WTC11 (cell line): ENCODE data around the gene TTC1. TPM values are rescaled to one million over a fixed set of nuclear protein-coding genes. Genes with fewer than 3 reads are reported as not detected.

Experiments
- ATAC-seq: fragments of 200-7000 bp; cut with Tn5 transposase; 2 replicates; pipeline ENCODE4 v1.10.0; 2021; ENCODE audit warnings: mild to moderate bottlenecking, moderate library complexity
- CTCF ChIA-PET: fragments of 300-600 bp; sonication (Branson Sonifier 250); formaldehyde crosslinking; loops from one replicate; lab custom pipeline; 2021; ENCODE audit warnings: antibody characterized with exemption; lab: Charles Lee
- POLR2A ChIA-PET: fragments of 350-600 bp; sonication (Branson Sonifier 250); formaldehyde crosslinking; loops from one replicate; lab custom pipeline; 2021; ENCODE audit warnings: antibody characterized with exemption; lab: Charles Lee
- DNase-seq: peaks from one replicate; pipeline ENCODE4 v3.0.0; 2021; ENCODE audit warnings: low spot score
- H3K27ac Mint-ChIP-seq: 2 replicates; pipeline ENCODE4 v1.8.0; 2021; ENCODE audit warnings: mixed read lengths
- H3K27me3 Mint-ChIP-seq: 2 replicates; pipeline ENCODE4 v1.8.0; 2021; ENCODE audit warnings: low read depth, mild to moderate bottlenecking, moderate library complexity, mixed read lengths
- H3K36me3 Mint-ChIP-seq: 2 replicates; pipeline ENCODE4 v1.8.0; 2021; ENCODE audit warnings: mixed read lengths
- H3K4me1 Mint-ChIP-seq: 2 replicates; pipeline ENCODE4 v1.8.0; 2022; ENCODE audit warnings: mixed read lengths
- H3K4me3 Mint-ChIP-seq: 2 replicates; pipeline ENCODE4 v1.8.0; 2021; ENCODE audit warnings: mild to moderate bottlenecking, moderate library complexity, mixed read lengths
- H3K9me3 Mint-ChIP-seq: 2 replicates; pipeline ENCODE4 v1.8.0; 2021; ENCODE audit warnings: mixed read lengths
- CREB1 ChIP-seq: sonication (generic); formaldehyde crosslinking; IDR thresholded peaks from 2 replicates; pipeline ENCODE4 v1.8.0; 2023; ENCODE audit warnings: mild to moderate bottlenecking, missing genetic modification reagents
- EMX1 ChIP-seq: fragments of 250-450 bp; sonication (Bioruptor Pico); IDR thresholded peaks from 2 replicates; pipeline ENCODE4 v1.8.0; 2021; ENCODE audit warnings: mild to moderate bottlenecking
- GTF2I ChIP-seq: fragments of 250-450 bp; sonication (Bioruptor Pico); conservative IDR thresholded peaks from 2 replicates; pipeline ENCODE4 v1.4.0; 2021; ENCODE audit warnings: mild to moderate bottlenecking
- HMGA2 ChIP-seq: fragments of 250-450 bp; sonication (Bioruptor Pico); IDR thresholded peaks from 2 replicates; pipeline ENCODE4 v1.4.0; 2021; ENCODE audit warnings: mild to moderate bottlenecking, moderate library complexity
- NR2C2 ChIP-seq: sonication (generic); formaldehyde crosslinking; IDR thresholded peaks from 2 replicates; pipeline ENCODE4 v1.8.0; 2022; ENCODE audit warnings: mild to moderate bottlenecking, missing genetic modification reagents
- NR3C1 ChIP-seq: sonication (generic); formaldehyde crosslinking; conservative IDR thresholded peaks from 2 replicates; pipeline ENCODE4 v1.8.1; 2023; ENCODE audit warnings: low read depth, mild to moderate bottlenecking, missing genetic modification reagents
- PRRX2 ChIP-seq: fragments of 250-450 bp; sonication (Bioruptor Pico); IDR thresholded peaks from 2 replicates; pipeline ENCODE4 v1.8.0; 2021; ENCODE audit warnings: mild to moderate bottlenecking
- RELA ChIP-seq: sonication (generic); formaldehyde crosslinking; IDR thresholded peaks from 2 replicates; pipeline ENCODE4 v1.8.1; 2022; ENCODE audit warnings: missing genetic modification reagents, mild to moderate bottlenecking, borderline replicate concordance
- SP1 ChIP-seq: sonication (generic); formaldehyde crosslinking; conservative IDR thresholded peaks from 2 replicates; pipeline ENCODE4 v1.8.1; 2022; ENCODE audit warnings: missing genetic modification reagents
- ZNF138 ChIP-seq: sonication (generic); formaldehyde crosslinking; conservative IDR thresholded peaks from 2 replicates; pipeline ENCODE4 v1.8.1; 2022; ENCODE audit warnings: mild to moderate bottlenecking, moderate library complexity, missing genetic modification reagents
- ZNF219 ChIP-seq: sonication (generic); formaldehyde crosslinking; IDR thresholded peaks from 2 replicates; pipeline ENCODE4 v1.8.0; 2023; ENCODE audit warnings: missing genetic modification reagents, mild to moderate bottlenecking, borderline replicate concordance
- ZNF416 ChIP-seq: fragments of 250-450 bp; sonication (Bioruptor Pico); IDR thresholded peaks from 2 replicates; pipeline ENCODE4 v1.9.0; 2021; ENCODE audit warnings: mild to moderate bottlenecking, inconsistent platforms
- ZNF671 ChIP-seq: fragments of 250-450 bp; sonication (Bioruptor Pico); IDR thresholded peaks from 2 replicates; pipeline ENCODE4 v1.8.0; 2021; ENCODE audit warnings: mild to moderate bottlenecking
- total RNA-seq: library from RNA; stranded (reverse); gene quantifications from 3 replicates; pipeline ENCODE4 v1.2.3, GENCODE V29; 2021
- TF ChIP-seq, protein P1 (sequence below): fragments of 250-450 bp; sonication (Bioruptor Pico); conservative IDR thresholded peaks from 2 replicates; pipeline ENCODE4 v1.9.0; 2021; ENCODE audit warnings: mild to moderate bottlenecking
- TF ChIP-seq, protein P2 (sequence below): fragments of 250-450 bp; sonication (Bioruptor Pico); IDR thresholded peaks from 2 replicates; pipeline ENCODE4 v1.9.0; 2021; ENCODE audit warnings: mild to moderate bottlenecking
- TF ChIP-seq, protein P3 (sequence below): sonication (generic); formaldehyde crosslinking; IDR thresholded peaks from 2 replicates; pipeline ENCODE4 v1.8.1; 2023; ENCODE audit warnings: mild to moderate bottlenecking, missing genetic modification reagents
- TF ChIP-seq, protein P4 (sequence below): sonication (generic); formaldehyde crosslinking; IDR thresholded peaks from 2 replicates; pipeline ENCODE4 v1.8.1; 2023; ENCODE audit warnings: mild to moderate bottlenecking, missing genetic modification reagents
- TF ChIP-seq, protein P5 (sequence below): fragments of 250-450 bp; sonication (Bioruptor Pico); IDR thresholded peaks from 2 replicates; pipeline ENCODE4 v1.9.0; 2021; ENCODE audit warnings: mild to moderate bottlenecking
- TF ChIP-seq, protein P6 (sequence below): sonication (generic); formaldehyde crosslinking; IDR thresholded peaks from 2 replicates; pipeline ENCODE4 v1.8.0; 2023; ENCODE audit warnings: mild to moderate bottlenecking, missing genetic modification reagents
- TF ChIP-seq, protein P7 (sequence below): fragments of 250-450 bp; sonication (Bioruptor Pico); IDR thresholded peaks from 2 replicates; pipeline ENCODE4 v1.9.0; 2021; ENCODE audit warnings: mild to moderate bottlenecking, borderline replicate concordance

The TTC1 gene
- total RNA-seq, 1 experiment from 2014 or later: 47.4 TPM

DNA sequence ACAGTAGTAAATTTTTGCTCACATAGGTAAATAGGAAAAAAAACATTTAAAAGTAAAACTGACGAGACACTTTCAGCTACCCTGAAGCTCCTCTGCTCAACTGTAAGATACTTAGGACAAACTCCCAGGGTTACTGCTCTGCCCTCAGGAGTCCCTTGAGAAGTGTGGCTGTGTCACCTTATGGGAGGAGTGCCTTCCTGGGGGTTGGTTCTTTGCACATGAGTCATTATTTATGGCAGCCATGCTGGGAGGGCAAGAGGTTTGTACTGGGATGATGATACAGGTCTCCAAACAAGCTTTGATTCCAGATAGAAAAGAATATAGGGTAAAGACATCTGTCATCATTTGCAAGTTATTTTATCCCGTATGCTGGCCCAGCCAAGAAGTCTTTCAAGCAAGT, 45.9 kb downstream of the TTC1 start:
- TF ChIP-seq ZNF416 (CRISPR knock-in tag) (no peak), CREB1 (CRISPR knock-in tag) (no peak), SP1 (CRISPR knock-in tag) (no peak), EMX1 (no peak), ZNF219 (CRISPR knock-in tag) (no peak), NR2C2 (no peak), PRRX2 (CRISPR knock-in tag) (no peak), NR3C1 (no peak)
- TF ChIP-seq, protein P1, sequence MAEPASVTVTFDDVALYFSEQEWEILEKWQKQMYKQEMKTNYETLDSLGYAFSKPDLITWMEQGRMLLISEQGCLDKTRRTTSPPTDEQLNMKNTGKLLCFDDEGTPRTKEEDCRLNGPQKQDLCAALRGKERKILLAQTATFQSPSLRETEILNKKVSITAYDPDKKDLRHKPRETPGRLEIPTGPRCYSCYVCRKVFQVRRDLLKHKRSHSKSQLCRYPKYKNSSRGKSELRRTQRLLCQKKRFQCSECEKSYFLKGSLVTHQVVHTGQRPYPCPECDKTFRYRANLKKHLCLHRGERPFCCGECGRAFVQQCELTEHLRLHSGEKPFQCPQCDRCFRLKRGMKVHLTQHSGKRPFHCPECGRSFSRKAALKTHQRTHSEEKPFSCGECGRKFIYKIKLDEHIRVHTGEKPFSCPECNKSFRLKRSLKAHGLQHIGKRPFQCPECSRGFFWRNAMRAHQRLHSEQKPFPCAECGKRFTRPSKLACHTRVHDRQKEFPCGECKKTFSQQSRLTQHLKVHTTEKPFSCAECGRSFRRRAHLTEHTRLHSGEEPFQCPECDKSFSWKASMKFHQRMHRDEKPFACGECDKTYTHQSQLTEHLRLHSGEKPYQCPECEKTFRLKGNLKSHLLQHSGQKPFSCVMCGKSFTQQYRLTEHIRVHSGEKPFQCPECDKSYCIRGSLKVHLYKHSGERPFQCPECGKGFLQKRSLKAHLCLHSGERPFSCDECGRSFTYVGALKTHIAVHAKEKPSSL (CRISPR knock-in tag): no peak
- TF ChIP-seq, protein P2, sequence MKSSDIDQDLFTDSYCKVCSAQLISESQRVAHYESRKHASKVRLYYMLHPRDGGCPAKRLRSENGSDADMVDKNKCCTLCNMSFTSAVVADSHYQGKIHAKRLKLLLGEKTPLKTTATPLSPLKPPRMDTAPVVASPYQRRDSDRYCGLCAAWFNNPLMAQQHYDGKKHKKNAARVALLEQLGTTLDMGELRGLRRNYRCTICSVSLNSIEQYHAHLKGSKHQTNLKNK (CRISPR knock-in tag): no peak
- TF ChIP-seq, protein P3, sequence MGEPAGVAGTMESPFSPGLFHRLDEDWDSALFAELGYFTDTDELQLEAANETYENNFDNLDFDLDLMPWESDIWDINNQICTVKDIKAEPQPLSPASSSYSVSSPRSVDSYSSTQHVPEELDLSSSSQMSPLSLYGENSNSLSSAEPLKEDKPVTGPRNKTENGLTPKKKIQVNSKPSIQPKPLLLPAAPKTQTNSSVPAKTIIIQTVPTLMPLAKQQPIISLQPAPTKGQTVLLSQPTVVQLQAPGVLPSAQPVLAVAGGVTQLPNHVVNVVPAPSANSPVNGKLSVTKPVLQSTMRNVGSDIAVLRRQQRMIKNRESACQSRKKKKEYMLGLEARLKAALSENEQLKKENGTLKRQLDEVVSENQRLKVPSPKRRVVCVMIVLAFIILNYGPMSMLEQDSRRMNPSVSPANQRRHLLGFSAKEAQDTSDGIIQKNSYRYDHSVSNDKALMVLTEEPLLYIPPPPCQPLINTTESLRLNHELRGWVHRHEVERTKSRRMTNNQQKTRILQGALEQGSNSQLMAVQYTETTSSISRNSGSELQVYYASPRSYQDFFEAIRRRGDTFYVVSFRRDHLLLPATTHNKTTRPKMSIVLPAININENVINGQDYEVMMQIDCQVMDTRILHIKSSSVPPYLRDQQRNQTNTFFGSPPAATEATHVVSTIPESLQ (CRISPR knock-in tag): no peak
- TF ChIP-seq, protein P4, sequence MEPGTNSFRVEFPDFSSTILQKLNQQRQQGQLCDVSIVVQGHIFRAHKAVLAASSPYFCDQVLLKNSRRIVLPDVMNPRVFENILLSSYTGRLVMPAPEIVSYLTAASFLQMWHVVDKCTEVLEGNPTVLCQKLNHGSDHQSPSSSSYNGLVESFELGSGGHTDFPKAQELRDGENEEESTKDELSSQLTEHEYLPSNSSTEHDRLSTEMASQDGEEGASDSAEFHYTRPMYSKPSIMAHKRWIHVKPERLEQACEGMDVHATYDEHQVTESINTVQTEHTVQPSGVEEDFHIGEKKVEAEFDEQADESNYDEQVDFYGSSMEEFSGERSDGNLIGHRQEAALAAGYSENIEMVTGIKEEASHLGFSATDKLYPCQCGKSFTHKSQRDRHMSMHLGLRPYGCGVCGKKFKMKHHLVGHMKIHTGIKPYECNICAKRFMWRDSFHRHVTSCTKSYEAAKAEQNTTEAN (CRISPR knock-in tag): no peak
- TF ChIP-seq, protein P5, sequence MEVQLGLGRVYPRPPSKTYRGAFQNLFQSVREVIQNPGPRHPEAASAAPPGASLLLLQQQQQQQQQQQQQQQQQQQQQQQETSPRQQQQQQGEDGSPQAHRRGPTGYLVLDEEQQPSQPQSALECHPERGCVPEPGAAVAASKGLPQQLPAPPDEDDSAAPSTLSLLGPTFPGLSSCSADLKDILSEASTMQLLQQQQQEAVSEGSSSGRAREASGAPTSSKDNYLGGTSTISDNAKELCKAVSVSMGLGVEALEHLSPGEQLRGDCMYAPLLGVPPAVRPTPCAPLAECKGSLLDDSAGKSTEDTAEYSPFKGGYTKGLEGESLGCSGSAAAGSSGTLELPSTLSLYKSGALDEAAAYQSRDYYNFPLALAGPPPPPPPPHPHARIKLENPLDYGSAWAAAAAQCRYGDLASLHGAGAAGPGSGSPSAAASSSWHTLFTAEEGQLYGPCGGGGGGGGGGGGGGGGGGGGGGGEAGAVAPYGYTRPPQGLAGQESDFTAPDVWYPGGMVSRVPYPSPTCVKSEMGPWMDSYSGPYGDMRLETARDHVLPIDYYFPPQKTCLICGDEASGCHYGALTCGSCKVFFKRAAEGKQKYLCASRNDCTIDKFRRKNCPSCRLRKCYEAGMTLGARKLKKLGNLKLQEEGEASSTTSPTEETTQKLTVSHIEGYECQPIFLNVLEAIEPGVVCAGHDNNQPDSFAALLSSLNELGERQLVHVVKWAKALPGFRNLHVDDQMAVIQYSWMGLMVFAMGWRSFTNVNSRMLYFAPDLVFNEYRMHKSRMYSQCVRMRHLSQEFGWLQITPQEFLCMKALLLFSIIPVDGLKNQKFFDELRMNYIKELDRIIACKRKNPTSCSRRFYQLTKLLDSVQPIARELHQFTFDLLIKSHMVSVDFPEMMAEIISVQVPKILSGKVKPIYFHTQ (CRISPR knock-in tag): no peak
- TF ChIP-seq, all 79 proteins: peak for 0
- DNase-seq: no peak
- POLR2A ChIA-PET: no interaction called here
- CTCF ChIA-PET: interaction anchor here (1.3 to 1.6 kb wide), 3 partner anchors 26 to 384 kb away, joined by 3 to 8 read pairs (median 4); no protein-coding TSS in a partner anchor
- Mint-ChIP-seq H3K27me3 (no peaks in the 10 kb centered on the region), H3K4me1 (no peaks in the 10 kb centered on the region; the same call in 1 of the 2 replicates), H3K36me3 (peaks cover 76% of the 10 kb centered on the region), H3K9me3 (no peaks in the 10 kb centered on the region), H3K4me3 (no peak overlapping the region), H3K27ac (no peak overlapping the region)
- ATAC-seq: no peak

DNA sequence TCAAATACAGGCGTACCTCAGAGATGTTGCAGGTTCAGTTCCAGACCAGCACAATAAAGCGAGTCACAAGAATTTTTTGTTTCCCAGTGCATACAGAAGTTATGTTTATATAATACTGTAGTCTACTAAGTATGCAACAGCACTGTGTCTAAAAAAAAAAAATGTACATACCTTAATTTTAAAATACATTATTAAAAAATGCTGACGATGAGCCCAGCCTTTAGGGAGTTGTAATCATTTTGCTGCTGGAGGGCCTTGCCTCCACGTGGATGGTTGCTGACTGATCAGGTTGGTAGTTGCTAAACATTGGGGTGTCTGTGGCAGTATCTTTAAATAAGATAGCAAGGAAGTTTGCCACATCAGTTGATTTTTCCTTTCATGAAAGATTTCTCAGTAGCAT, 48.3 kb downstream of the TTC1 start:
- ChIA-PET CTCF (no interaction called here), POLR2A (no interaction called here)
- DNase-seq: no peak
- H3K4me1 Mint-ChIP-seq: peaks cover 15% of the 10 kb centered on the region
- no peaks in the 10 kb centered on the region for H3K27me3 Mint-ChIP-seq
- no peak overlapping the region for H3K27ac Mint-ChIP-seq
- H3K4me3 Mint-ChIP-seq: no peak overlapping the region
- H3K36me3 Mint-ChIP-seq: peaks cover 54% of the 10 kb centered on the region
- H3K9me3 Mint-ChIP-seq: no peaks in the 10 kb centered on the region
- ATAC-seq: no peak
- no peak for TF ChIP-seq RELA (CRISPR knock-in tag)
- TF ChIP-seq, protein P6, sequence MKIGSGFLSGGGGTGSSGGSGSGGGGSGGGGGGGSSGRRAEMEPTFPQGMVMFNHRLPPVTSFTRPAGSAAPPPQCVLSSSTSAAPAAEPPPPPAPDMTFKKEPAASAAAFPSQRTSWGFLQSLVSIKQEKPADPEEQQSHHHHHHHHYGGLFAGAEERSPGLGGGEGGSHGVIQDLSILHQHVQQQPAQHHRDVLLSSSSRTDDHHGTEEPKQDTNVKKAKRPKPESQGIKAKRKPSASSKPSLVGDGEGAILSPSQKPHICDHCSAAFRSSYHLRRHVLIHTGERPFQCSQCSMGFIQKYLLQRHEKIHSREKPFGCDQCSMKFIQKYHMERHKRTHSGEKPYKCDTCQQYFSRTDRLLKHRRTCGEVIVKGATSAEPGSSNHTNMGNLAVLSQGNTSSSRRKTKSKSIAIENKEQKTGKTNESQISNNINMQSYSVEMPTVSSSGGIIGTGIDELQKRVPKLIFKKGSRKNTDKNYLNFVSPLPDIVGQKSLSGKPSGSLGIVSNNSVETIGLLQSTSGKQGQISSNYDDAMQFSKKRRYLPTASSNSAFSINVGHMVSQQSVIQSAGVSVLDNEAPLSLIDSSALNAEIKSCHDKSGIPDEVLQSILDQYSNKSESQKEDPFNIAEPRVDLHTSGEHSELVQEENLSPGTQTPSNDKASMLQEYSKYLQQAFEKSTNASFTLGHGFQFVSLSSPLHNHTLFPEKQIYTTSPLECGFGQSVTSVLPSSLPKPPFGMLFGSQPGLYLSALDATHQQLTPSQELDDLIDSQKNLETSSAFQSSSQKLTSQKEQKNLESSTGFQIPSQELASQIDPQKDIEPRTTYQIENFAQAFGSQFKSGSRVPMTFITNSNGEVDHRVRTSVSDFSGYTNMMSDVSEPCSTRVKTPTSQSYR (CRISPR knock-in tag): no peak
- no peak for TF ChIP-seq HMGA2 (CRISPR knock-in tag)
- no peak for TF ChIP-seq GTF2I (CRISPR knock-in tag)
- TF ChIP-seq ZNF671: no peak
- TF ChIP-seq, protein P7, sequence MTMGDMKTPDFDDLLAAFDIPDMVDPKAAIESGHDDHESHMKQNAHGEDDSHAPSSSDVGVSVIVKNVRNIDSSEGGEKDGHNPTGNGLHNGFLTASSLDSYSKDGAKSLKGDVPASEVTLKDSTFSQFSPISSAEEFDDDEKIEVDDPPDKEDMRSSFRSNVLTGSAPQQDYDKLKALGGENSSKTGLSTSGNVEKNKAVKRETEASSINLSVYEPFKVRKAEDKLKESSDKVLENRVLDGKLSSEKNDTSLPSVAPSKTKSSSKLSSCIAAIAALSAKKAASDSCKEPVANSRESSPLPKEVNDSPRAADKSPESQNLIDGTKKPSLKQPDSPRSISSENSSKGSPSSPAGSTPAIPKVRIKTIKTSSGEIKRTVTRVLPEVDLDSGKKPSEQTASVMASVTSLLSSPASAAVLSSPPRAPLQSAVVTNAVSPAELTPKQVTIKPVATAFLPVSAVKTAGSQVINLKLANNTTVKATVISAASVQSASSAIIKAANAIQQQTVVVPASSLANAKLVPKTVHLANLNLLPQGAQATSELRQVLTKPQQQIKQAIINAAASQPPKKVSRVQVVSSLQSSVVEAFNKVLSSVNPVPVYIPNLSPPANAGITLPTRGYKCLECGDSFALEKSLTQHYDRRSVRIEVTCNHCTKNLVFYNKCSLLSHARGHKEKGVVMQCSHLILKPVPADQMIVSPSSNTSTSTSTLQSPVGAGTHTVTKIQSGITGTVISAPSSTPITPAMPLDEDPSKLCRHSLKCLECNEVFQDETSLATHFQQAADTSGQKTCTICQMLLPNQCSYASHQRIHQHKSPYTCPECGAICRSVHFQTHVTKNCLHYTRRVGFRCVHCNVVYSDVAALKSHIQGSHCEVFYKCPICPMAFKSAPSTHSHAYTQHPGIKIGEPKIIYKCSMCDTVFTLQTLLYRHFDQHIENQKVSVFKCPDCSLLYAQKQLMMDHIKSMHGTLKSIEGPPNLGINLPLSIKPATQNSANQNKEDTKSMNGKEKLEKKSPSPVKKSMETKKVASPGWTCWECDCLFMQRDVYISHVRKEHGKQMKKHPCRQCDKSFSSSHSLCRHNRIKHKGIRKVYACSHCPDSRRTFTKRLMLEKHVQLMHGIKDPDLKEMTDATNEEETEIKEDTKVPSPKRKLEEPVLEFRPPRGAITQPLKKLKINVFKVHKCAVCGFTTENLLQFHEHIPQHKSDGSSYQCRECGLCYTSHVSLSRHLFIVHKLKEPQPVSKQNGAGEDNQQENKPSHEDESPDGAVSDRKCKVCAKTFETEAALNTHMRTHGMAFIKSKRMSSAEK (CRISPR knock-in tag): no peak
- no peak for TF ChIP-seq ZNF138 (CRISPR knock-in tag)
